NCI-H510A treated with DMSO at 0.1 percent for 48 hours (cell line): ENCODE measurements around the gene OR10K1.
"Not testable (repeated sequence)": the region's sequence is repeated elsewhere in the genome, so short reads cannot be mapped to it uniquely, and the experiment has no call there.

Experiments
- DNase-seq: peaks from one replicate; lab custom pipeline; 2025; lab: John Stamatoyannopoulos, UW

Gene OR10K1

GRCh38 chr1:158461534-158461933 lies at the start of gene OR10K1:
Gene OR10K1, plus strand, starts transcription at chr1:158461834. Its CDS starts 3,728 bp downstream, at chr1:158465562.
- no peak for DNase-seq

GRCh38 chr1:158414651-158415345 lies 46.8 kb upstream of the OR10K1 start:
- no peak for DNase-seq

GRCh38 chr1:158417586-158417985 lies 44.0 kb upstream of the OR10K1 start:
- no peak for DNase-seq

- no peak for DNase-seq
These were observed 39.4 kb upstream of the OR10K1 start for GRCh38 chr1:158422212-158422611.

GRCh38 chr1:158425027-158425426 lies 36.6 kb upstream of the OR10K1 start:
- DNase-seq: no peak

- no peak for DNase-seq
These were observed 35.5 kb upstream of the OR10K1 start, which contains the start of gene OR10K2 for GRCh38 chr1:158426137-158426536. Gene OR10K2, minus strand, starts transcription at chr1:158426237. Its CDS starts 5,371 bp downstream, at chr1:158420866.

- DNase-seq: not testable (repeated sequence)
These were observed 31.5 kb upstream of the OR10K1 start for GRCh38 chr1:158430163-158430562.

GRCh38 chr1:158434741-158435140 lies 26.9 kb upstream of the OR10K1 start:
- DNase-seq: no peak

- no peak for DNase-seq
These were observed 16.3 kb upstream of the OR10K1 start for GRCh38 chr1:158445376-158445775.

- no peak for DNase-seq
These were observed 7.1 kb upstream of the OR10K1 start for GRCh38 chr1:158454537-158454936.

GRCh38 chr1:158457246-158457645 lies 4.4 kb upstream of the OR10K1 start:
- no peak for DNase-seq

GRCh38 chr1:158458263-158458662 lies 3.4 kb upstream of the OR10K1 start:
- DNase-seq: no peak

- DNase-seq: no peak
These were observed 10.3 kb downstream of the OR10K1 start, which contains the start of gene OR10R2 for GRCh38 chr1:158471920-158472319. Gene OR10R2, plus strand, starts transcription at chr1:158472220. Its CDS starts 106 bp downstream, at chr1:158472326.

GRCh38 chr1:158485455-158485854 lies 23.8 kb downstream of the OR10K1 start:
- peak; percentile 57 for DNase-seq

- DNase-seq: no peak
These were observed 29.7 kb downstream of the OR10K1 start for GRCh38 chr1:158491316-158491715.

- no peak for DNase-seq
These were observed 31.4 kb downstream of the OR10K1 start for GRCh38 chr1:158493054-158493453.

GRCh38 chr1:158494796-158495195 lies 33.2 kb downstream of the OR10K1 start:
- DNase-seq: no peak

- DNase-seq: peak; percentile 56
These were observed 34.7 kb downstream of the OR10K1 start for GRCh38 chr1:158496374-158496773.

- DNase-seq: no peak
These were observed 44.8 kb downstream of the OR10K1 start for GRCh38 chr1:158506369-158506987.

- no peak for DNase-seq
These were observed 45.9 kb downstream of the OR10K1 start for GRCh38 chr1:158507511-158507910.

- DNase-seq: peak; percentile 37
These were observed 48.0 kb downstream of the OR10K1 start for GRCh38 chr1:158509471-158510156.

GRCh38 chr1:158516966-158517365 lies 55.3 kb downstream of the OR10K1 start:
- DNase-seq: no peak
